Ovary (tissue), 3 donors: Measurements from ENCODE around the gene RNF43.

ENCODE experiments used
- CTCF ChIP-seq, 3 donors: fragments of 450-650 bp in 2 of 3; fragments of 200-600 bp in 1 of 3; IDR thresholded peaks; one replicate each; pipeline versions ENCODE4 v1.5.1 to v1.8.0; 2016 to 2022; ENCODE audit warnings: antibody characterized with exemption in 3 of 3, mild to moderate bottlenecking in 1 of 3
- EP300 ChIP-seq: sonication (generic); formaldehyde crosslinking; IDR thresholded peaks from one replicate; pipeline ENCODE4 v1.6.1; 2017; ENCODE audit warnings: antibody characterized with exemption
- POLR2A ChIP-seq: fragments of 450-650 bp; IDR thresholded peaks from one replicate; pipeline ENCODE4 v1.6.1; 2017; ENCODE audit warnings: antibody characterized with exemption, mild to moderate bottlenecking, moderate library complexity
- donor health status: DM: no; HTN: no; CAD: no.

GRCh38 chr17:58416937-58417299, 416 bp downstream of the RNF43 start:
- TF ChIP-seq CTCF (IDR thresholded peaks at IDR 0.05) (no peak), POLR2A (no peak), EP300 (no peak)
